DMS79 (cell line): ENCODE measurements around the gene GRIFIN.

Experiments
- DNase-seq: peaks from one replicate; lab custom pipeline; 2025; lab: John Stamatoyannopoulos, UW

GRIFIN gene

DNA sequence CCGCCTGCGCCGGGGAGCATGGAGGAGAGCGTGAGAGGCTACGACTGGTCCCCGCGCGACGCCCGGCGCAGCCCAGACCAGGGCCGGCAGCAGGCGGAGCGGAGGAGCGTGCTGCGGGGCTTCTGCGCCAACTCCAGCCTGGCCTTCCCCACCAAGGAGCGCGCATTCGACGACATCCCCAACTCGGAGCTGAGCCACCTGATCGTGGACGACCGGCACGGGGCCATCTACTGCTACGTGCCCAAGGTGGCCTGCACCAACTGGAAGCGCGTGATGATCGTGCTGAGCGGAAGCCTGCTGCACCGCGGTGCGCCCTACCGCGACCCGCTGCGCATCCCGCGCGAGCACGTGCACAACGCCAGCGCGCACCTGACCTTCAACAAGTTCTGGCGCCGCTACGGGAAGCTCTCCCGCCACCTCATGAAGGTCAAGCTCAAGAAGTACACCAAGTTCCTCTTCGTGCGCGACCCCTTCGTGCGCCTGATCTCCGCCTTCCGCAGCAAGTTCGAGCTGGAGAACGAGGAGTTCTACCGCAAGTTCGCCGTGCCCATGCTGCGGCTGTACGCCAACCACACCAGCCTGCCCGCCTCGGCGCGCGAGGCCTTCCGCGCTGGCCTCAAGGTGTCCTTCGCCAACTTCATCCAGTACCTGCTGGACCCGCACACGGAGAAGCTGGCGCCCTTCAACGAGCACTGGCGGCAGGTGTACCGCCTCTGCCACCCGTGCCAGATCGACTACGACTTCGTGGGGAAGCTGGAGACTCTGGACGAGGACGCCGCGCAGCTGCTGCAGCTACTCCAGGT is 43.1 kb downstream of the GRIFIN start:
- DNase-seq = no peak

DNA sequence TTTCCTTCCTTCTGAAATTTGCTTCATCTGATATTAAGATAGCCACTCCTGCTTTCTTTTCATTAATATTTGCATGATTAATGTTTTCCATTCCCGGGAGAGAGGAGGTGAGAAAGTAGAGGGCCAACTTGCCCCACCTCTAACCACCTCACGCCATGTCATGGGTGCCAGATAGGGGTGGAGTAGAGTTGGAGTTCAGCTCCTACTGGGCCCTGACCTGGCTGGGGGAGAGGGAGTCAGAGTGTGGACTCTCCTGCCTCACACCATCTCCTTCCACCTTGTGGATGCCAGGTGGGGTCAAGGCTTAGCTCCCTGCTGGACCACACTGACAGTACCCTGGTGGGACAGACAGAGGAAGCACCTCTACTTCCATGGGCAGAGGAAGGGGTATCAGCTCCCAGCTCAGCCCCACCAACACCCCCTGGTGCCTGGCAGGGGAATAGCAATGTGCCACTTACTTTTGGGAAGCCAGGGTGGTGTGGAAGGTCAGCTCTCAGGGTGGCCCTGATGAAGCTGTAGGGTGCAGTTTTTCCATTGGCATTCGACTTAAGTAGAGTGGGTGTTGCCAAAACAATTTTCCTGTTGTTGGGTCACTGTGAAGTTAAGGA is 44.8 kb downstream of the GRIFIN start:
- DNase-seq = no peak

DNA sequence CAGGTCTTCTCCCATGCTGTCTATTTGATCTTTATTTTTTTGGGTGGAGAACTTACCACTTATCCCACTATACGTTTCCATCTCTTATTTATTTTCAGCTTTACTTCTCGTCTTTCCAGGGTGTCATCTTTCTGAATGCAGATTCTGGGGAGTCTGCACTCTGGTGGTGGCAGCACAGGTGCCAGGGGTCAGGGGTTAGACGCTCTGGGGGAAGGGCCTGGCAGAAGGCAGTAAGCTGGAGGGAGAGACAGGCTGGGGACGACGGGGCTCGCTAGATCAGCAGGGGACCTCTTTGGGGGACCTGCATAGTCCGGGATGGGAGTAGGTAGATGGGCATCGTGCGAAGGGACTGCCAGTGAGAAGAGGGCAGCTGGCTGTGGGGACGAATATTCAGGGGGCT is 50.4 kb downstream of the GRIFIN start:
- DNase-seq = no peak
